Measurements from ENCODE around the gene RPGRIP1L.

GRCh38 chr16:53571763-53572162 is 131.9 kb downstream of the RPGRIP1L start:
- TF ChIP-seq CTCF (optimal IDR thresholded peaks at IDR 0.05 in 1 of 3, IDR thresholded peaks at IDR 0.05 in 1 of 3, conservative IDR thresholded peaks at IDR 0.05 in 1 of 3; ENCODE audit: extremely low read depth in 1 of 3, insufficient read depth in 2 of 3, low read length in 3 of 3) (no peak), EZH2 (IDR thresholded peaks at IDR 0.05; ENCODE audit: low read length) (no peak)

All from keratinocyte (primary cell).